Measurements from ENCODE around the gene NFASC.

DNA sequence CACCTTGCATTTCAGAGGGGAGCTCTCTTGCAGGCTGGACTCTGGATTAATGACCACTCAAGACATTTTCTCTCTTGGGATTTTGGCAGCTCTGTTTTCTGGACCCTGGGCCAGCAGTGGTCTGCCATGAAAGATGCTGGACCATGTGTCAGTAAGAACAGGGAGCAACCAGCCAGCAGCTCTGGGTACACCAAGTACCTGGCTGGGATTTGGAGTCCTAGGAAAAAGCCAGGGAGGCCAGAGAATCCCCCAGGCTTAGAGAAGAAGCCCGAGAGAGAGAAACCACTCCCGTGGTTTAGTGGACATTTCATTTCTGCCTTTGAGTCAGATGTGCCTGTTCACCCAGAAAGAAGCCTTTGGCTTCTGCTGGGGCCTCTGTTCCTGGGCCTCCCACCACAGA lies 2.5 kb downstream of the NFASC start:
- TF ChIP-seq, protein P1, sequence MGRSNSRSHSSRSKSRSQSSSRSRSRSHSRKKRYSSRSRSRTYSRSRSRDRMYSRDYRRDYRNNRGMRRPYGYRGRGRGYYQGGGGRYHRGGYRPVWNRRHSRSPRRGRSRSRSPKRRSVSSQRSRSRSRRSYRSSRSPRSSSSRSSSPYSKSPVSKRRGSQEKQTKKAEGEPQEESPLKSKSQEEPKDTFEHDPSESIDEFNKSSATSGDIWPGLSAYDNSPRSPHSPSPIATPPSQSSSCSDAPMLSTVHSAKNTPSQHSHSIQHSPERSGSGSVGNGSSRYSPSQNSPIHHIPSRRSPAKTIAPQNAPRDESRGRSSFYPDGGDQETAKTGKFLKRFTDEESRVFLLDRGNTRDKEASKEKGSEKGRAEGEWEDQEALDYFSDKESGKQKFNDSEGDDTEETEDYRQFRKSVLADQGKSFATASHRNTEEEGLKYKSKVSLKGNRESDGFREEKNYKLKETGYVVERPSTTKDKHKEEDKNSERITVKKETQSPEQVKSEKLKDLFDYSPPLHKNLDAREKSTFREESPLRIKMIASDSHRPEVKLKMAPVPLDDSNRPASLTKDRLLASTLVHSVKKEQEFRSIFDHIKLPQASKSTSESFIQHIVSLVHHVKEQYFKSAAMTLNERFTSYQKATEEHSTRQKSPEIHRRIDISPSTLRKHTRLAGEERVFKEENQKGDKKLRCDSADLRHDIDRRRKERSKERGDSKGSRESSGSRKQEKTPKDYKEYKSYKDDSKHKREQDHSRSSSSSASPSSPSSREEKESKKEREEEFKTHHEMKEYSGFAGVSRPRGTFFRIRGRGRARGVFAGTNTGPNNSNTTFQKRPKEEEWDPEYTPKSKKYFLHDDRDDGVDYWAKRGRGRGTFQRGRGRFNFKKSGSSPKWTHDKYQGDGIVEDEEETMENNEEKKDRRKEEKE (IDR thresholded peaks at IDR 0.05; ENCODE audit: borderline replicate concordance in 1 of 2, control insufficient read depth in 1 of 2, low read depth in 2 of 2, low read length in 1 of 2), result no peak
- TF ChIP-seq ZNF263 (CRISPR knock-in tag; IDR thresholded peaks at IDR 0.05; ENCODE audit: borderline replicate concordance) (no peak), ZNF431 (CRISPR knock-in tag; IDR thresholded peaks at IDR 0.05) (no peak), DIDO1 (tag; IDR thresholded peaks at IDR 0.05; ENCODE audit: low read depth) (no peak), TCF3 (CRISPR knock-in tag; IDR thresholded peaks at IDR 0.05) (no peak), JUN (IDR thresholded peaks at IDR 0.05; ENCODE audit: borderline replicate concordance, low read depth, low read length) (no peak), JUN (CRISPR knock-in tag; IDR thresholded peaks at IDR 0.05; ENCODE audit: borderline replicate concordance) (no peak), TBL1XR1 (IDR thresholded peaks at IDR 0.05; ENCODE audit: low read length in 2 of 2) (no peak), YY1 (IDR thresholded peaks at IDR 0.05; ENCODE audit: borderline replicate concordance in 1 of 3, control insufficient read depth in 1 of 3, extremely low read depth in 1 of 3, insufficient read depth in 3 of 3, insufficient read length in 1 of 3, insufficient replicate concordance in 2 of 3, low read depth in 1 of 3, low read length in 2 of 3) (no peak), MEF2A (IDR thresholded peaks at IDR 0.05; ENCODE audit: control insufficient read depth, low read depth, low read length) (no peak)
- TF ChIP-seq, protein P2, sequence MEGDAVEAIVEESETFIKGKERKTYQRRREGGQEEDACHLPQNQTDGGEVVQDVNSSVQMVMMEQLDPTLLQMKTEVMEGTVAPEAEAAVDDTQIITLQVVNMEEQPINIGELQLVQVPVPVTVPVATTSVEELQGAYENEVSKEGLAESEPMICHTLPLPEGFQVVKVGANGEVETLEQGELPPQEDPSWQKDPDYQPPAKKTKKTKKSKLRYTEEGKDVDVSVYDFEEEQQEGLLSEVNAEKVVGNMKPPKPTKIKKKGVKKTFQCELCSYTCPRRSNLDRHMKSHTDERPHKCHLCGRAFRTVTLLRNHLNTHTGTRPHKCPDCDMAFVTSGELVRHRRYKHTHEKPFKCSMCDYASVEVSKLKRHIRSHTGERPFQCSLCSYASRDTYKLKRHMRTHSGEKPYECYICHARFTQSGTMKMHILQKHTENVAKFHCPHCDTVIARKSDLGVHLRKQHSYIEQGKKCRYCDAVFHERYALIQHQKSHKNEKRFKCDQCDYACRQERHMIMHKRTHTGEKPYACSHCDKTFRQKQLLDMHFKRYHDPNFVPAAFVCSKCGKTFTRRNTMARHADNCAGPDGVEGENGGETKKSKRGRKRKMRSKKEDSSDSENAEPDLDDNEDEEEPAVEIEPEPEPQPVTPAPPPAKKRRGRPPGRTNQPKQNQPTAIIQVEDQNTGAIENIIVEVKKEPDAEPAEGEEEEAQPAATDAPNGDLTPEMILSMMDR (IDR thresholded peaks at IDR 0.05 in 2 of 3, conservative IDR thresholded peaks at IDR 0.05 in 1 of 3; ENCODE audit: insufficient read depth in 2 of 3, low read depth in 1 of 3, low read length in 3 of 3), result no peak
- TF ChIP-seq, protein P3, sequence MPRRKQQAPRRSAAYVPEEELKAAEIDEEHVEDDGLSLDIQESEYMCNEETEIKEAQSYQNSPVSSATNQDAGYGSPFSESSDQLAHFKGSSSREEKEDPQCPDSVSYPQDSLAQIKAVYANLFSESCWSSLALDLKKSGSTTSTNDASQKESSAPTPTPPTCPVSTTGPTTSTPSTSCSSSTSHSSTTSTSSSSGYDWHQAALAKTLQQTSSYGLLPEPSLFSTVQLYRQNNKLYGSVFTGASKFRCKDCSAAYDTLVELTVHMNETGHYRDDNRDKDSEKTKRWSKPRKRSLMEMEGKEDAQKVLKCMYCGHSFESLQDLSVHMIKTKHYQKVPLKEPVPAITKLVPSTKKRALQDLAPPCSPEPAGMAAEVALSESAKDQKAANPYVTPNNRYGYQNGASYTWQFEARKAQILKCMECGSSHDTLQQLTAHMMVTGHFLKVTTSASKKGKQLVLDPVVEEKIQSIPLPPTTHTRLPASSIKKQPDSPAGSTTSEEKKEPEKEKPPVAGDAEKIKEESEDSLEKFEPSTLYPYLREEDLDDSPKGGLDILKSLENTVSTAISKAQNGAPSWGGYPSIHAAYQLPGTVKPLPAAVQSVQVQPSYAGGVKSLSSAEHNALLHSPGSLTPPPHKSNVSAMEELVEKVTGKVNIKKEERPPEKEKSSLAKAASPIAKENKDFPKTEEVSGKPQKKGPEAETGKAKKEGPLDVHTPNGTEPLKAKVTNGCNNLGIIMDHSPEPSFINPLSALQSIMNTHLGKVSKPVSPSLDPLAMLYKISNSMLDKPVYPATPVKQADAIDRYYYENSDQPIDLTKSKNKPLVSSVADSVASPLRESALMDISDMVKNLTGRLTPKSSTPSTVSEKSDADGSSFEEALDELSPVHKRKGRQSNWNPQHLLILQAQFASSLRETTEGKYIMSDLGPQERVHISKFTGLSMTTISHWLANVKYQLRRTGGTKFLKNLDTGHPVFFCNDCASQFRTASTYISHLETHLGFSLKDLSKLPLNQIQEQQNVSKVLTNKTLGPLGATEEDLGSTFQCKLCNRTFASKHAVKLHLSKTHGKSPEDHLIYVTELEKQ (CRISPR knock-in tag; IDR thresholded peaks at IDR 0.05), result no peak
- TF ChIP-seq, protein P4, sequence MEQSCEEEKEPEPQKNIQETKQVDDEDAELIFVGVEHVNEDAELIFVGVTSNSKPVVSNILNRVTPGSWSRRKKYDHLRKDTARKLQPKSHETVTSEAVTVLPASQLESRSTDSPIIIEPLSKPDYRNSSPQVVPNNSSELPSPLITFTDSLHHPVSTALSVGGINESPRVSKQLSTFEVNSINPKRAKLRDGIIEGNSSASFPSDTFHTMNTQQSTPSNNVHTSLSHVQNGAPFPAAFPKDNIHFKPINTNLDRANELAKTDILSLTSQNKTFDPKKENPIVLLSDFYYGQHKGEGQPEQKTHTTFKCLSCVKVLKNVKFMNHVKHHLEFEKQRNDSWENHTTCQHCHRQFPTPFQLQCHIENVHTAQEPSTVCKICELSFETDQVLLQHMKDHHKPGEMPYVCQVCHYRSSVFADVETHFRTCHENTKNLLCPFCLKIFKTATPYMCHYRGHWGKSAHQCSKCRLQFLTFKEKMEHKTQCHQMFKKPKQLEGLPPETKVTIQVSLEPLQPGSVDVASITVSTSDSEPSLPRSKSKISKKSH (CRISPR knock-in tag; IDR thresholded peaks at IDR 0.05), result no peak
- TF ChIP-seq, protein P5, sequence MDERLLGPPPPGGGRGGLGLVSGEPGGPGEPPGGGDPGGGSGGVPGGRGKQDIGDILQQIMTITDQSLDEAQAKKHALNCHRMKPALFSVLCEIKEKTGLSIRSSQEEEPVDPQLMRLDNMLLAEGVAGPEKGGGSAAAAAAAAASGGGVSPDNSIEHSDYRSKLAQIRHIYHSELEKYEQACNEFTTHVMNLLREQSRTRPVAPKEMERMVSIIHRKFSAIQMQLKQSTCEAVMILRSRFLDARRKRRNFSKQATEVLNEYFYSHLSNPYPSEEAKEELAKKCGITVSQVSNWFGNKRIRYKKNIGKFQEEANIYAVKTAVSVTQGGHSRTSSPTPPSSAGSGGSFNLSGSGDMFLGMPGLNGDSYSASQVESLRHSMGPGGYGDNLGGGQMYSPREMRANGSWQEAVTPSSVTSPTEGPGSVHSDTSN (CRISPR knock-in tag; IDR thresholded peaks at IDR 0.05; ENCODE audit: low read depth), result no peak
- TF ChIP-seq, protein P5 (tag; conservative IDR thresholded peaks at IDR 0.05; ENCODE audit: low read depth), result no peak

Measured in K562 (cell line).